ENCODE results near the gene GRIN1. TPM values are rescaled to one million over a fixed set of nuclear protein-coding genes. Genes with fewer than 3 reads are reported as not detected.

The GRIN1 gene
- total RNA-seq, 1 experiment from 2014 or later: 2.9 TPM

DNA sequence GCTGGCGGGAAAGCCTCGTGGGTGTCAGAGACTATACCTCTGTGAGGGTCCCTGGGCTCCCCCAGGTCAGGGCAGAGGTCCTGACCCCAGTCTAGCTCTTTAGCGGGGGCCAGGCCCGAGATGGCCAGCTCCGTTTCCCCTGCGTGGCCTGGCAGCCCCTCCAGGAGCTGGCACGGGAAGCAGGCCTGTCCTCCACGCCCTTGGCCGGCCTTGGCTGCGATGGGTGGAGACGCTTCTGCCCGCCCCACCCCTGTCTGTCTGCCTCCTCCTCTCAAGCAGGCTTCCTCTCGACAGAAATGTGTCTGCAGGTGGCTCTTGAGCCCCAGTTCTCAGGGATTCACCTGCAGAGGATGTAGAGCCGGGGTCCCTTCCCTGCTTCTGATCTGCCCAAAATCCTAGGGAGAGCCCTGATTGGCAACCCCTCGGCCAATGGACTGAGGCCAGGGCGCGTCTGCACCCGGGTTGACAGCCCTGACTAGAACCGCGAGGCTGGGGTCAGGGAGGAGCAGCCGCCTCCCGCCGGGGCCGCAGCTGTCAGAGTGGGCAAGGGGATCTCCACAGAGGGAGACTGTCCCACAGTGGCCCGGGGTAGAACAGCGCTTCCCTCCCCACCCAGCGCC is 2.6 kb upstream of the GRIN1 start:
- Histone ChIP-seq H3K4ac (ENCODE audit: low read depth, low read length) (no peak overlapping the region), H3K23me2 (ENCODE audit: insufficient read length, low read depth, low read length, poor library complexity, severe bottlenecking) (no peaks in the 10 kb centered on the region), H3K27me3 (ENCODE audit: insufficient read depth, low read length) (peaks cover 29% of the 10 kb centered on the region; the same call in 1 of the 2 replicates), H2BK120ac (ENCODE audit: low read depth, low read length, poor library complexity, severe bottlenecking) (no peak overlapping the region), H4K8ac (replicated peaks; ENCODE audit: insufficient read length, low read depth, low read length) (no peak overlapping the region), H4K20me1 (ENCODE audit: control insufficient read depth, insufficient read depth, insufficient read length) (peaks cover 2% of the 10 kb centered on the region), H3K79me2 (ENCODE audit: insufficient read depth, low read length) (no peaks in the 10 kb centered on the region), H2BK5ac (ENCODE audit: insufficient read length, low read length) (no peak overlapping the region), H3K9me3 (ENCODE audit: control insufficient read depth, low read depth, low read length) (no peaks in the 10 kb centered on the region), H2BK15ac (ENCODE audit: low read depth, low read length) (no peak overlapping the region), H3K4me1 (ENCODE audit: insufficient read depth, low read length) (no peaks in the 10 kb centered on the region), H2BK20ac (ENCODE audit: low read depth, low read length, poor library complexity, severe bottlenecking) (no peak overlapping the region), H3K4me2 (ENCODE audit: insufficient read depth, insufficient read length, low read length) (no peak overlapping the region), H3K14ac (ENCODE audit: insufficient read depth, low read length) (no peak overlapping the region), H3T11ph (ENCODE audit: low read length) (no peak overlapping the region), H3K9ac (ENCODE audit: extremely low read depth, insufficient read length, low read length) (no peak overlapping the region), H3K18ac (ENCODE audit: insufficient read length, low read depth, low read length) (no peak overlapping the region), H3K79me1 (ENCODE audit: insufficient read depth, low read depth, low read length, poor library complexity, severe bottlenecking) (no peaks in the 10 kb centered on the region), H2AK5ac (ENCODE audit: insufficient read length, low read length) (no peak overlapping the region), H4K5ac (ENCODE audit: insufficient read length, low read depth, low read length) (no peak overlapping the region), H3K56ac (ENCODE audit: insufficient read length, low read depth, low read length) (no peak overlapping the region), H3K23ac (ENCODE audit: insufficient read length, low read depth, low read length) (no peak overlapping the region), H4K91ac (ENCODE audit: insufficient read length, low read depth, low read length) (no peak overlapping the region), H2AFZ (ENCODE audit: low read length) (no peak overlapping the region), H2BK12ac (ENCODE audit: insufficient read length, low read depth, low read length) (no peak overlapping the region), H3K27ac (ENCODE audit: insufficient read length, low read depth, low read length) (no peak overlapping the region)
- no CpG with 5 or more reads among the region's 27 CpGs for WGBS (ENCODE audit: extremely low coverage, insufficient read length, low lambda C conversion rate)
- peaks cover 0 to 12% of the 10 kb centered on the region in 2 experiments; a peak in 2 of 4 replicates for H3K4me1 Mint-ChIP-seq
- H3K27ac Mint-ChIP-seq: no peak overlapping the region; a peak in 1 of 7 replicates
- no peak overlapping the region for H3K4me3 Mint-ChIP-seq
- H3K36me3 Mint-ChIP-seq (ENCODE audit: insufficient read depth in 1 of 3, low read depth in 3 of 3): no peaks in the 10 kb centered on the region
- TF ChIP-seq, protein P1, sequence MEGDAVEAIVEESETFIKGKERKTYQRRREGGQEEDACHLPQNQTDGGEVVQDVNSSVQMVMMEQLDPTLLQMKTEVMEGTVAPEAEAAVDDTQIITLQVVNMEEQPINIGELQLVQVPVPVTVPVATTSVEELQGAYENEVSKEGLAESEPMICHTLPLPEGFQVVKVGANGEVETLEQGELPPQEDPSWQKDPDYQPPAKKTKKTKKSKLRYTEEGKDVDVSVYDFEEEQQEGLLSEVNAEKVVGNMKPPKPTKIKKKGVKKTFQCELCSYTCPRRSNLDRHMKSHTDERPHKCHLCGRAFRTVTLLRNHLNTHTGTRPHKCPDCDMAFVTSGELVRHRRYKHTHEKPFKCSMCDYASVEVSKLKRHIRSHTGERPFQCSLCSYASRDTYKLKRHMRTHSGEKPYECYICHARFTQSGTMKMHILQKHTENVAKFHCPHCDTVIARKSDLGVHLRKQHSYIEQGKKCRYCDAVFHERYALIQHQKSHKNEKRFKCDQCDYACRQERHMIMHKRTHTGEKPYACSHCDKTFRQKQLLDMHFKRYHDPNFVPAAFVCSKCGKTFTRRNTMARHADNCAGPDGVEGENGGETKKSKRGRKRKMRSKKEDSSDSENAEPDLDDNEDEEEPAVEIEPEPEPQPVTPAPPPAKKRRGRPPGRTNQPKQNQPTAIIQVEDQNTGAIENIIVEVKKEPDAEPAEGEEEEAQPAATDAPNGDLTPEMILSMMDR (conservative IDR thresholded peaks at IDR 0.05): no peak
- no peaks in the 10 kb centered on the region; a peak in 2 of 5 replicates for H3K9me3 Mint-ChIP-seq
- peaks cover 88% of the 10 kb centered on the region for H3K27me3 Mint-ChIP-seq (ENCODE audit: low read depth)
- peak; percentile 42 for DNase-seq

Measured in H9 (cell line).